GM12892 (cell line): ENCODE measurements around the gene TAL2.

Source experiments
- POLR2A ChIP-seq: IDR thresholded peaks from 2 replicates; pipeline ENCODE4 v1.6.1; 2011; ENCODE audit warnings: low read depth, low read length, control low read depth
- POLR2AphosphoS5 ChIP-seq: IDR thresholded peaks from 2 replicates; pipeline ENCODE4 v1.6.1; 2011; ENCODE audit warnings: low read depth, low read length, control low read depth

- TF ChIP-seq POLR2AphosphoS5 (no peak), POLR2A (no peak)
Observed at GRCh38 chr9:105678781-105679180, 16.5 kb downstream of the TAL2 start.
